Measurements from ENCODE around the gene LYSMD4. TPM values are rescaled to one million over a fixed set of nuclear protein-coding genes. Genes with fewer than 3 reads are reported as not detected.

The LYSMD4 gene
- total RNA-seq, 1 donor from 2014 or later = 8.3 TPM

GRCh38 chr15:99732124-99732750, 1.0 kb downstream of the LYSMD4 start:
- no peak for DNase-seq (ENCODE audit: extremely low read depth, low read depth, low spot score)

GRCh38 chr15:99731336-99732123, 1.7 kb downstream of the LYSMD4 start:
- DNase-seq (ENCODE audit: extremely low read depth, low read depth, low spot score) = no peak

DNA sequence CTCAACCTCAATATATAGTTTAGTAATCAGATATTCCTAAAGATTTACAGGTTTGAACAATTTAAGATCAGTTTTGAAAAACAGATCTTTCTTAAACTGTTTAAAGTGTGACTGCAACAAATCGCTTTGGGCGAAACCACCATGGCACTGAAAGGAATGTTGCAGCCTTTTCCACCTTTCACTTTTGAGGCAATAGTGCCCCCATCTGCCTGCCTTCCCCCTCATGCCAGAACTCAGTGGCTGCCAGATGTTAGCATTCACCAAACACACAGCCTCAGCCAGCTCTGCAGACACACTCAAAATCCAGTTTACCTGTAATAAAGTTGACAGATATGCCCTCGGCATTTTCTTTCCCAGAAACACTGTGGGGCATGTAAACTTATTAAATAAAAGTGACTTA, 3.3 kb downstream of the LYSMD4 start:
- DNase-seq (ENCODE audit: extremely low read depth, low read depth, low spot score) = no peak

GRCh38 chr15:99729327-99729726, 3.9 kb downstream of the LYSMD4 start:
- DNase-seq (ENCODE audit: extremely low read depth, low read depth, low spot score) = no peak

DNA sequence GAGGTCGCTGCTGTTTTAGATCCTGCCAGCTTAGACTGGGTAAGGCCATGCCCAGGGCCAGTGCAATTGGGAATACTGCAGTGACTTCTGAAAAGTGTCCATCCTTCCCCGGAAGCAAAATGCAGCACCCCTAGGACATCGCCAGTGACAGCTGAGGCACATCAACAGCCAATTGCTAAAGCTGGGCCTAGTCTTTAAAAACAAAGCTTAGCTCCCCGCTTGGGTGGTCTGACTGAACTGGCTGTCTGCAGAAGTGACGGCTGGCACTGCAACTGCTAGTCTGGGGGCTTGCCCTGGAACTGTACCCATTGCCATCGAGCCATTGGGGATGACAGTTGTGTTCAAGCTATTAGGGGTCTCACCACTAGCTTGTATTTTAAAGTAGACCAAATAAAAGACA, 4.3 kb downstream of the LYSMD4 start:
- DNase-seq (ENCODE audit: extremely low read depth, low read depth, low spot score) = no peak

DNA sequence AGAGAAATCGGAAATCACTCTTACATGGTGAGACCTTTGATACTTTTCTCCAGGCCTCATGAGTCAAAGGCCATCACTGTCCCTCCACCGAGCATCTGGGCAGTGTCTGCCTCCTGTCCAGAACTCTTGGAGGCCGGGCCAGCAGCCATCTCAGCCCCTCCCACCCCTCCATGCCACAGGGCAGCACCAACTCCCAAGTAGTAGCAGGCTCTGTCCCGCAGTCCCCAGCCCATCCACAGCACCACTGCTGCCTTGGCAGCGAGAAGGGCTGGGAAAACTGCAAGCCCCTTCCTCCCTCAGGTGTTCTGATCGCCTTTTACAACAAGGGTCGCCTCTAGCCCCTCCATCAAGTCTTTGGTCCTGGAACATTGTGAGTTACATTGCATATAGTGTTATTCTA, 5.5 kb downstream of the LYSMD4 start:
- no peak for DNase-seq (ENCODE audit: extremely low read depth, low read depth, low spot score)

- DNase-seq (ENCODE audit: extremely low read depth, low read depth, low spot score) = no peak
Observed at GRCh38 chr15:99727330-99727729, 5.9 kb downstream of the LYSMD4 start.

- no peak for DNase-seq (ENCODE audit: extremely low read depth, low read depth, low spot score)
Observed at GRCh38 chr15:99726333-99726732, 6.9 kb downstream of the LYSMD4 start.

DNA sequence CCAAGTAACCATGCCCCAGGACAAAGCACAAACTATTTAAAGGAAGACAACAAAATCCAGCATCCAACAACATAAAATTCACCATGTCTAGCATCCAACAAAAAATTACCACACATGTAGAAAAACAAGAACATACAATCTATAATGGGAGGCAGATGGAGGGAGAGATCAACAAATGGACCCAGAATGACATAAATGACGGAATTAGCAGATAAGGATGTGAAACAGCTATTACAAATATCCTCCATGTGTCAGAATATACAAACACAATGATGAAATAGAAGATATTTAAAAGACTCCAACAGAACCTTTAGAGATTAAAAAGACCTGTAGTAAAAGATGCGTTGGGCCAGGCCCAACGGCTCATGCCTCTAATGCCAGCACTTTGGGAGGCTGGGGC, 10.8 kb downstream of the LYSMD4 start:
- DNase-seq (ENCODE audit: extremely low read depth, low read depth, low spot score) = no peak

- DNase-seq (ENCODE audit: extremely low read depth, low read depth, low spot score) = no peak
Observed at GRCh38 chr15:99721896-99722295, 11.3 kb downstream of the LYSMD4 start.

DNA sequence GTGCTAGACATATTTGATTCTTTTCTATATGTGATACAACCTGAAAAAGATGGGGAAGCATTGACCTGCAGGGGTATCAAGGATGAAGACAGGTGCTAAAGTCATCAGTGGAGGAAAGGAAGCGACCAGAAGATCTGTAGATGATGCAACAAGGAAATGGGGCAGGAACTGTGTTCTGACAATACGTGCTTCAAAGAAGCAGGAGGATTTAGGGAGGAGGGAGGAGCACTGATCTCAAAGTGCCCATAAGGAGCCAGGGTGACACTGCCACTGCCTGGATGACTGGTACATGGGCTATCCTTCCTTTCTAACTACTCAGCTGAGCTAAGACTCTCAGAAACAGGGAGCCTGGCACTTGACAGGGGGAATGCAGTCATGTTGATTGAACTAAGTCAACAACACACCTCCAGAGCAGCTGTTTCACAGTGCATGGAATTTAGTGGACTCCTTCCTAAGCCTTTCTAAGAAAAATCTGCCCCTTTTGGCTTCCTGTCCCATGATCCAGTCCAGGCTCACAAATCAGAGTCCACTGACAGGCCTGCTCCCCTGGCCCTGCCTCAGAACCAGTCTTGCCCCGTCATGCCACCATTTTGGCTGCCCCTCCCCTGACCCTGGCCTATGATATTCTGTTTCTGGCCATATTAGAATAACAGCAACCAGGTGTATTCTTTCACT, 12.0 kb downstream of the LYSMD4 start:
- DNase-seq (ENCODE audit: extremely low read depth, low read depth, low spot score) = no peak

DNA sequence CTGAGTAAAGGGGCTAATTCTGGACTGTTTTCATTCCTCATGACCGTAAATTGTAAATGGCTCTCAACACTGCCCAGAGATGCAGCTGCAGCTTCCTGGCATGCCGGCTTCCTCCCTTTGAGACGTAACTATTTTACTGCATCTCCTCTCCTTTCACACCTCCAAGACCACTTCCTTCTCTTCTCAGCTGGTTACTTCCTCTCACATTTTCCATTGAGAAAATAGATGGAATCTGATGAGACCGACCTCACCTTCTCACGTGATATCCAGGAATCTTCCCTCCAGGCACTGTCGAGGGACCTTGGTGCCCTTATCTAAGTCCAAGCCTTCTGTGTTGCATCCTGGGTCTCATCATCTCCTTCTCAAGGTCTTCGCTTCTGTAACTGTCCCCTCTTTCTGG, 12.7 kb downstream of the LYSMD4 start:
- DNase-seq (ENCODE audit: extremely low read depth, low read depth, low spot score) = no peak

- no peak for DNase-seq (ENCODE audit: extremely low read depth, low read depth, low spot score)
Observed at GRCh38 chr15:99719096-99719541, 14.1 kb downstream of the LYSMD4 start.

DNA sequence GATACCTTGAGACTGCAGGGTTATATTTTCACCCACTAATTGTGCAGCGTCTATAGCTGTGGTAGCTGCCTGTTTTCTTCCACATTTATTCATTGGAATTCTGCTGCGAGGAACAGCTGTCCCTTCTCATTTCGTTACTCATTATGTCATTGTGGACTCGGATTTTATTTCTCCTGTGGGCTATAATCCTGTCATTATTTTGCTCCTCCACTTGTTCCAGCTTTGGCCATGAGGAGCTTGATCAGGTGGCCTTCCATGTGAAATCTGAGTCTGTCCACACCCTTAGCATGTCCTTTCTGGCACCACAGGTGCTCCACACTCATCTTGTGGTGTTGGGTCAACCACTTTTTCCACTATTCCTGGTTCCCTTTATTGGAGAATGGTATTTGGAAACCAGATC, 14.8 kb downstream of the LYSMD4 start:
- DNase-seq (ENCODE audit: extremely low read depth, low read depth, low spot score) = no peak

DNA sequence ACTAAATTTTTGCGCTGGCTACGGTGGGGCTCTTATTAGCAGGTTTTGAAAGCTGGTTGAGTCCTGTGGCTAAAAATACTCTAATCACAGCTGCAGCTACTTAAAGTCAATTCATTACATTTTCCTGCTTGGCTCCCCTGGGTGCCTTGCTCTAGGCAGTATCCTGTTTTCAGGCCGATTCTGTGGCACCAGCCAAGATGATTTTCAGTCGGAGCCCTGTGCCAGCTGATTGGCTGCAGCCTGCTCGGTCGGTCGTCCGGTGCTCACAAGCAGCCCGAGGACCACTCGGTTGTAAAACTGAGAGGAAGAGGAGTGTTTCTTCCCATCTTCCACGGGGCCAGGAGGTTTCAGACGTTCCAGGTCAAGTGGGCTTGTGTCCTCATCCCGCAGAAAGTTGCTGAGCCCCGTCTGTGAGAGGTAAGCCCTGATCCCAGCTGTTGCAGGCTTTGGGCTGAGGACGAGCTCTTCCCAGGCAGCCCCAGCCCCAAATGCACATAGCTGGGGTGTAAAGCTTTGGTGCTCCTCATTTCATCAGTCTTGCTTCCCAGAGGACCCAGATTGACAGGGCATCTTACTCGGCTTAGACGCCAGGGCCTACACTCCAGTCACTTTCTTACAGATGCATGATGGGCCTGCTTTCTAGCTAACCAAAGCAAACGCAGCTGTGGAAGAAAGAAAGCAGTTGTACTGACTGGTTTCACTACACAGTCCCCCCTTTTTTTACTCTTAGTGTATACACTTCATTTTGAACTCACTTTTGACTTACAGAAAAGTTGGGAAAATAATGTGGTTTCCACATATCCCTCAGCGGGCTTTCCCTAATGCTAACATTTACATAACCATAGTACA, 15.9 kb downstream of the LYSMD4 start:
- no peak for DNase-seq (ENCODE audit: extremely low read depth, low read depth, low spot score)

GRCh38 chr15:99716540-99717095, 16.6 kb downstream of the LYSMD4 start:
- DNase-seq (ENCODE audit: extremely low read depth, low read depth, low spot score) = no peak

GRCh38 chr15:99712415-99712814, 20.8 kb downstream of the LYSMD4 start:
- no peak for DNase-seq (ENCODE audit: extremely low read depth, low read depth, low spot score)

DNA sequence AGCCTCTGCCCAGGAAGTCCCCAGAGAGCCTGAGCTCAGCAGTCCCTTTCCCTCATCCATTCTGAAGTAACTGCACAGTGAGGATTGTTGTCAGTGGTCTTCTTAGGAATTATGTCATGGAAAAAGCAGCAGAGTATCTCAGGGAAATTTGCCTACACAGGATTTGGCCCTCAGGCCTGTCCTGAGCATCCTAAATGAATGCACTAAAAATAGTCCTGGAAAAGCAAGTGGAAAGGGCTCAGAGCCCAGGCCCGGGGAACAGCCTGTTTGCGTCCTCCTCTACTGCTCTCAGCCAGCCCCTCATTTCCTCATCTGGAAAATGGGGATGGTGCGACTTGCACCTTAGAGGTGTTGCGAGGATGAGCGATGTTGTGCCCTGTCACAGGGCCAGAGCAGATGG, 21.6 kb downstream of the LYSMD4 start:
- no peak for DNase-seq (ENCODE audit: extremely low read depth, low read depth, low spot score)

DNA sequence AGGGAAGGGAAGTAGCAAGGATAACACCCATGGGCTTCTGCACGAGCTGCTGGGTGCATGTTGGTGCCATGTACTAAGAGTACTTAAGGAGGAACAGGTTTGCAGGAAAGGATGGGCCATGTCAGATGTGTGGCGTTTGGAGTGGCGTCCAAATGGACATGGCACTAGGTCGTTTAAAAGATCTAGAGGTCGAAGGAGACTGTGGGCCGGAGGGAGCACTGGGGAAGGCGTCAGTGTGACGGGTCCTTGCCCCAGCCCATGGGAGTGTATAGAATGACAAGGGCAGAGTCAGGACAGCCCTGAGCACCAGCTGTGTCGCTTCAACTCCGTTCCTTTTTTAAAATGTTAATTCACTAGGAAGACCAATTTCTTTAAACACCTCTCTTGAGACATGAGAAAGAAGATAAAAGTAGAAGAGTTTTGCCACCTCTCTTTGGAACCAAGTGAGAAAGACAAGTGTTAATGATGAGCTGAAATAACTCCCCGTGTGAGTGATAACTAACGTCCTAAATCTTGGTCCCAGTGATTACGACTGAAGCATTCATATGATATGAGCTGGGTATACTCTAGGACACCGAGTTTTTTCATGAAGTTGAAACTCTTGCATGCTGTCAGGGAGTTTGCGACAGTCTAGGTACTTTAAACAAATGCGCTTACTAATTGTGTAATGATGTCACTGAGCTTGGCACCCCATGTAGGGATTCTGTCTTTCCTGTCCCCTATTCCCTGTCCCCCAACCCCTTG, 23.8 kb downstream of the LYSMD4 start:
- DNase-seq (ENCODE audit: extremely low read depth, low read depth, low spot score) = no peak

- DNase-seq (ENCODE audit: extremely low read depth, low read depth, low spot score) = peak; percentile 63
Observed at GRCh38 chr15:99708563-99708962, 24.7 kb downstream of the LYSMD4 start.

All from glomerular endothelial cell (primary cell).